HEK293 (cell line): ENCODE data around the gene CNN2.

ENCODE experiments used
- AEBP2 ChIP-seq: fragments of 450-650 bp; formaldehyde crosslinking; IDR thresholded peaks from 2 replicates; pipeline ENCODE4 v1.5.1; 2016; ENCODE audit warnings: missing biosample characterization, missing genetic modification characterization, borderline replicate concordance
- EGR2 ChIP-seq: fragments of 450-650 bp; formaldehyde crosslinking; IDR thresholded peaks from 2 replicates; pipeline ENCODE4 v1.5.1; 2016; ENCODE audit warnings: low read depth, missing biosample characterization, missing genetic modification characterization
- GLIS2 ChIP-seq: fragments of 450-650 bp; formaldehyde crosslinking; IDR thresholded peaks from 2 replicates; pipeline ENCODE4 v1.5.1; 2016; ENCODE audit warnings: missing biosample characterization, missing genetic modification characterization
- HOXD13 ChIP-seq: sonication (generic); formaldehyde crosslinking; IDR thresholded peaks from 2 replicates; pipeline ENCODE4 v1.8.0; 2022; ENCODE audit warnings: missing genetic modification reagents, borderline replicate concordance
- KLF17 ChIP-seq: fragments of 450-650 bp; formaldehyde crosslinking; IDR thresholded peaks from 2 replicates; pipeline ENCODE4 v1.5.1; 2016; ENCODE audit warnings: missing biosample characterization, missing genetic modification characterization
- MYNN ChIP-seq: fragments of 450-650 bp; formaldehyde crosslinking; IDR thresholded peaks from 2 replicates; pipeline ENCODE4 v1.5.1; 2016; ENCODE audit warnings: missing biosample characterization, missing genetic modification characterization, borderline replicate concordance
- PATZ1 ChIP-seq: fragments of 450-650 bp; formaldehyde crosslinking; IDR thresholded peaks from 2 replicates; pipeline ENCODE4 v1.5.1; 2016; ENCODE audit warnings: missing biosample characterization, missing genetic modification characterization
- RBAK ChIP-seq: fragments of 450-650 bp; formaldehyde crosslinking; IDR thresholded peaks from 2 replicates; pipeline ENCODE4 v1.5.1; 2016; ENCODE audit warnings: missing biosample characterization, missing genetic modification characterization
- ZBTB1 ChIP-seq: fragments of 450-650 bp; formaldehyde crosslinking; IDR thresholded peaks from 2 replicates; pipeline ENCODE4 v1.5.1; 2016; ENCODE audit warnings: missing biosample characterization, missing genetic modification characterization
- ZBTB11 ChIP-seq: fragments of 450-650 bp; formaldehyde crosslinking; conservative IDR thresholded peaks from 2 replicates; pipeline ENCODE4 v1.5.1; 2016; ENCODE audit warnings: low read depth, missing biosample characterization, missing genetic modification characterization
- ZBTB48 ChIP-seq: fragments of 450-650 bp; formaldehyde crosslinking; IDR thresholded peaks from 2 replicates; pipeline ENCODE4 v1.5.1; 2016; ENCODE audit warnings: missing biosample characterization, missing genetic modification characterization
- ZNF10 ChIP-seq: fragments of 450-650 bp; formaldehyde crosslinking; IDR thresholded peaks from 2 replicates; pipeline ENCODE4 v1.5.1; 2017; ENCODE audit warnings: missing biosample characterization, missing genetic modification characterization
- ZNF121 ChIP-seq: fragments of 450-650 bp; formaldehyde crosslinking; IDR thresholded peaks from 2 replicates; pipeline ENCODE4 v1.5.1; 2016; ENCODE audit warnings: missing biosample characterization, missing genetic modification characterization
- ZNF157 ChIP-seq: fragments of 450-650 bp; formaldehyde crosslinking; IDR thresholded peaks from 2 replicates; pipeline ENCODE4 v1.5.1; 2016; ENCODE audit warnings: missing biosample characterization, missing genetic modification characterization
- ZNF175 ChIP-seq: fragments of 450-650 bp; formaldehyde crosslinking; IDR thresholded peaks from 2 replicates; pipeline ENCODE4 v1.5.1; 2016; ENCODE audit warnings: missing biosample characterization, missing genetic modification characterization
- ZNF223 ChIP-seq: fragments of 450-650 bp; formaldehyde crosslinking; IDR thresholded peaks from 2 replicates; pipeline ENCODE4 v1.5.1; 2016; ENCODE audit warnings: missing biosample characterization, missing genetic modification characterization
- ZNF23 ChIP-seq: fragments of 450-650 bp; formaldehyde crosslinking; IDR thresholded peaks from 2 replicates; pipeline ENCODE4 v1.5.1; 2016; ENCODE audit warnings: missing biosample characterization, missing genetic modification characterization, borderline replicate concordance
- ZNF24 ChIP-seq: fragments of 450-650 bp; formaldehyde crosslinking; IDR thresholded peaks from 2 replicates; pipeline ENCODE4 v1.5.1; 2016; ENCODE audit warnings: missing biosample characterization, missing genetic modification characterization
- ZNF350 ChIP-seq: fragments of 450-650 bp; formaldehyde crosslinking; IDR thresholded peaks from 2 replicates; pipeline ENCODE4 v1.5.0; 2017; ENCODE audit warnings: missing biosample characterization, mild to moderate bottlenecking, missing genetic modification characterization
- ZNF354C ChIP-seq: fragments of 450-650 bp; formaldehyde crosslinking; IDR thresholded peaks from 2 replicates; pipeline ENCODE4 v1.5.1; 2016; ENCODE audit warnings: missing biosample characterization, missing genetic modification characterization, low read depth, borderline replicate concordance
- ZNF366 ChIP-seq: fragments of 450-650 bp; formaldehyde crosslinking; conservative IDR thresholded peaks from 2 replicates; pipeline ENCODE4 v1.5.1; 2016; ENCODE audit warnings: missing biosample characterization, missing genetic modification characterization
- ZNF514 ChIP-seq: fragments of 450-650 bp; formaldehyde crosslinking; IDR thresholded peaks from 2 replicates; pipeline ENCODE4 v1.5.1; 2016; ENCODE audit warnings: missing biosample characterization, missing genetic modification characterization
- ZNF530 ChIP-seq: fragments of 450-650 bp; formaldehyde crosslinking; IDR thresholded peaks from 2 replicates; pipeline ENCODE4 v1.5.1; 2016; ENCODE audit warnings: low read depth, missing biosample characterization, missing genetic modification characterization
- ZNF544 ChIP-seq: fragments of 450-650 bp; formaldehyde crosslinking; IDR thresholded peaks from 2 replicates; pipeline ENCODE4 v1.5.0; 2017; ENCODE audit warnings: missing biosample characterization, missing genetic modification characterization
- ZNF558 ChIP-seq: fragments of 450-650 bp; formaldehyde crosslinking; IDR thresholded peaks from 2 replicates; pipeline ENCODE4 v1.5.1; 2016; ENCODE audit warnings: missing biosample characterization, missing genetic modification characterization
- ZNF629 ChIP-seq: fragments of 450-650 bp; formaldehyde crosslinking; IDR thresholded peaks from 2 replicates; pipeline ENCODE4 v1.5.1; 2017; ENCODE audit warnings: missing biosample characterization, missing genetic modification characterization
- ZNF654 ChIP-seq: fragments of 450-650 bp; formaldehyde crosslinking; IDR thresholded peaks from 2 replicates; pipeline ENCODE4 v1.5.1; 2016; ENCODE audit warnings: low read depth, missing biosample characterization, missing genetic modification characterization
- ZNF660 ChIP-seq: fragments of 450-650 bp; IDR thresholded peaks from 2 replicates; pipeline ENCODE4 v1.5.1; 2018; ENCODE audit warnings: missing biosample characterization, mild to moderate bottlenecking, missing genetic modification characterization
- ZNF670 ChIP-seq: fragments of 450-650 bp; formaldehyde crosslinking; IDR thresholded peaks from 2 replicates; pipeline ENCODE4 v1.5.1; 2016; ENCODE audit warnings: missing biosample characterization, missing genetic modification characterization, low read depth
- ZNF76 ChIP-seq: fragments of 450-650 bp; formaldehyde crosslinking; IDR thresholded peaks from 2 replicates; pipeline ENCODE4; 2016; ENCODE audit warnings: low read depth, missing biosample characterization, missing genetic modification characterization, borderline replicate concordance
- ZNF785 ChIP-seq: fragments of 450-650 bp; formaldehyde crosslinking; IDR thresholded peaks from 2 replicates; pipeline ENCODE4 v1.5.1; 2016; ENCODE audit warnings: missing biosample characterization, missing genetic modification characterization
- ZSCAN23 ChIP-seq: fragments of 450-650 bp; formaldehyde crosslinking; IDR thresholded peaks from 2 replicates; pipeline ENCODE4 v1.5.1; 2016; ENCODE audit warnings: missing biosample characterization, missing genetic modification characterization
- ZXDB ChIP-seq: fragments of 450-650 bp; formaldehyde crosslinking; IDR thresholded peaks from 2 replicates; pipeline ENCODE4 v1.5.1; 2016; ENCODE audit warnings: missing biosample characterization, missing genetic modification characterization

The CNN2 gene

GRCh38 chr19:1001538-1002166, 24.8 kb upstream of the CNN2 start (continued):
- no peak for TF ChIP-seq RBAK (tag by site-specific recombination)
- TF ChIP-seq HOXD13 (CRISPR knock-in tag) = no peak
- TF ChIP-seq ZNF654 (tag by site-specific recombination) = peak; percentile 89
- TF ChIP-seq ZNF350 (tag by site-specific recombination) = no peak
- no peak for TF ChIP-seq ZNF530 (tag by site-specific recombination)
- TF ChIP-seq ZNF366 (tag by site-specific recombination) = no peak
- no peak for TF ChIP-seq ZNF23 (tag by site-specific recombination)
- peak; percentile 91 for TF ChIP-seq ZBTB48
- 0 out of 2 replicates have a peak, but pooled peaks have one; percentile 21 for TF ChIP-seq ZNF24
- no peak for TF ChIP-seq ZBTB1
- TF ChIP-seq ZBTB11 (tag by site-specific recombination) = no peak
- TF ChIP-seq ZNF660 (tag by site-specific recombination) = peak; percentile 59
- TF ChIP-seq ZSCAN23 (tag by site-specific recombination) = no peak
- no peak for TF ChIP-seq ZNF514 (tag by site-specific recombination)
- peak; percentile 90 for TF ChIP-seq GLIS2 (tag by site-specific recombination)
- no peak for TF ChIP-seq AEBP2 (tag by site-specific recombination)
- TF ChIP-seq MYNN (tag by site-specific recombination) = no peak
- TF ChIP-seq ZNF785 (tag by site-specific recombination) = no peak
- no peak for TF ChIP-seq ZNF175 (tag by site-specific recombination)
- no peak for TF ChIP-seq ZNF10 (tag by site-specific recombination)
- TF ChIP-seq PATZ1 (tag by site-specific recombination) = peak; percentile 99
- no peak for TF ChIP-seq ZNF354C (tag by site-specific recombination)
- TF ChIP-seq KLF17 (tag by site-specific recombination) = peak; percentile 65
- no peak for TF ChIP-seq ZNF544 (tag by site-specific recombination)
- TF ChIP-seq ZXDB (tag by site-specific recombination) = peak; percentile 25; the same call in 1 of the 2 replicates
- TF ChIP-seq ZNF223 (tag by site-specific recombination) = no peak
- TF ChIP-seq ZNF629 (tag by site-specific recombination) = peak; percentile 26; the same call in 1 of the 2 replicates
- TF ChIP-seq ZNF157 (tag by site-specific recombination) = no peak
- no peak for TF ChIP-seq ZNF670 (tag by site-specific recombination)
- TF ChIP-seq ZNF121 (tag by site-specific recombination) = peak; percentile 98
- no peak for TF ChIP-seq ZNF558 (tag by site-specific recombination)
- no peak; the same call in 1 of the 2 replicates for TF ChIP-seq ZNF76 (tag by site-specific recombination)
- TF ChIP-seq EGR2 (tag by site-specific recombination) = 0 out of 2 replicates have a peak, but pooled peaks have one; percentile 14
